Hematopoietic multipotent progenitor cell treated with erythropoietin and hydrocortisone succinate and interleukin-3 and kit ligand, for 4 days (in vitro differentiated cells): ENCODE measurements around the gene CCDC33.

Experiments
- DNase-seq: peaks from one replicate; pipeline ENCODE4 v3.0.0-alpha.2; 2015

The CCDC33 gene

GRCh38 chr15:74384881-74385643, 148.9 kb downstream of the CCDC33 start:
- DNase-seq, result peak; percentile 81

- DNase-seq, result no peak
Measured at GRCh38 chr15:74385733-74386132, 149.6 kb downstream of the CCDC33 start.
